Measurements from ENCODE around the gene TMEM132D.

DNA sequence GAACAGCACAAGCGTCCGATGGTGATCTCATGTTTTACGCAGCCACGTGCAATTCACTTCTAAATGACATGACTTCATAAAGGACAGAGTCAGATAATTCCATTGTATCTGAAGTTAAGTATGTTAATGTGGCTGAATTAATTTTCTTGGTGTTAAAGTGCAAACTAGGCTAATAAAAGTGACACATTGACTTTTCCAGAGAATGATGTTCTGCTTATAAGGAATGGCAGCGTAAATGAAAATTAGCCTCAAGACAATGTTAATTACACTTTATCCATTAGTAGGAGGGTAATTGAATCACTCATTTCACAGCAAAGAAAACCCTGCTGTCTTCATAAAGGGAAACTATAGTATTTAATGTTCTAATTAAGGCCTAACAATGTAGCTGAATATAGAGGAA, 624.1 kb downstream of the TMEM132D start:
- no peak for TF ChIP-seq POLR2A (IDR thresholded peaks at IDR 0.05)
- TF ChIP-seq, protein P1, sequence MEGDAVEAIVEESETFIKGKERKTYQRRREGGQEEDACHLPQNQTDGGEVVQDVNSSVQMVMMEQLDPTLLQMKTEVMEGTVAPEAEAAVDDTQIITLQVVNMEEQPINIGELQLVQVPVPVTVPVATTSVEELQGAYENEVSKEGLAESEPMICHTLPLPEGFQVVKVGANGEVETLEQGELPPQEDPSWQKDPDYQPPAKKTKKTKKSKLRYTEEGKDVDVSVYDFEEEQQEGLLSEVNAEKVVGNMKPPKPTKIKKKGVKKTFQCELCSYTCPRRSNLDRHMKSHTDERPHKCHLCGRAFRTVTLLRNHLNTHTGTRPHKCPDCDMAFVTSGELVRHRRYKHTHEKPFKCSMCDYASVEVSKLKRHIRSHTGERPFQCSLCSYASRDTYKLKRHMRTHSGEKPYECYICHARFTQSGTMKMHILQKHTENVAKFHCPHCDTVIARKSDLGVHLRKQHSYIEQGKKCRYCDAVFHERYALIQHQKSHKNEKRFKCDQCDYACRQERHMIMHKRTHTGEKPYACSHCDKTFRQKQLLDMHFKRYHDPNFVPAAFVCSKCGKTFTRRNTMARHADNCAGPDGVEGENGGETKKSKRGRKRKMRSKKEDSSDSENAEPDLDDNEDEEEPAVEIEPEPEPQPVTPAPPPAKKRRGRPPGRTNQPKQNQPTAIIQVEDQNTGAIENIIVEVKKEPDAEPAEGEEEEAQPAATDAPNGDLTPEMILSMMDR (IDR thresholded peaks at IDR 0.05): no peak
